Gastrocnemius medialis (tissue), 4 donors: Measurements from ENCODE around the gene EXOSC1. TPM values are rescaled to one million over a fixed set of nuclear protein-coding genes. Genes with fewer than 3 reads are reported as not detected.
"Not testable (repeated sequence)": the region's sequence is repeated elsewhere in the genome, so short reads cannot be mapped to it uniquely, and the experiment has no call there.

Source experiments
- ATAC-seq, 2 donors: fragments of 150-250 bp; one replicate each; pipeline ENCODE4 v1.9.1; 2016
- DNase-seq, 2 donors: peaks; one replicate each; pipeline ENCODE4 v3.0.0-alpha.2; 2019
- H3K27ac ChIP-seq, 4 donors: fragments of 200-600 bp; sonication (generic); 1 replicate in 1 of 4; 2 replicates in 3 of 4; pipeline ENCODE4 v1.5.1; 2016 to 2018; ENCODE audit warnings: mild to moderate bottlenecking in 2 of 4, moderate library complexity in 1 of 4
- H3K27me3 ChIP-seq, 3 donors: fragments of 200-600 bp; sonication (generic) in 2 of 3; 1 replicate in 1 of 3; 2 replicates in 2 of 3; pipeline versions ENCODE4 v1.5.1 to v1.6.0; 2016 to 2019; ENCODE audit warnings: mild to moderate bottlenecking in 1 of 3, moderate library complexity in 1 of 3
- H3K36me3 ChIP-seq, 2 donors: fragments of 200-600 bp; sonication (generic) in 1 of 2; one replicate each; pipeline ENCODE4 v1.5.1; 2017 to 2018
- H3K4me1 ChIP-seq, 2 donors: fragments of 200-600 bp; sonication (generic) in 1 of 2; one replicate each; pipeline ENCODE4 v1.5.1; 2016 to 2017; ENCODE audit warnings: mild to moderate bottlenecking in 2 of 2
- H3K4me3 ChIP-seq, 4 donors: fragments of 200-600 bp; sonication (generic) in 3 of 4; 1 replicate in 1 of 4; 2 replicates in 3 of 4; pipeline ENCODE4 v1.5.1; 2016 to 2019; ENCODE audit warnings: mild to moderate bottlenecking in 2 of 4
- H3K9me3 ChIP-seq, 3 donors: fragments of 200-600 bp; sonication (generic) in 2 of 3; 1 replicate in 1 of 3; 2 replicates in 2 of 3; pipeline ENCODE4 v1.5.1; 2016 to 2019
- POLR2A ChIP-seq, 2 donors: fragments of 450-650 bp; IDR thresholded peaks; one replicate each; pipeline ENCODE4 v1.6.1; 2017; ENCODE audit warnings: antibody characterized with exemption in 2 of 2, mild to moderate bottlenecking in 2 of 2, moderate library complexity in 2 of 2
- in situ Hi-C, 4 donors: fragments of 200-750 bp; cut with MboI; loops; one replicate each; pipeline versions ENCODE4 v1.15.0 to v1.8.0; 2017; ENCODE audit warnings: low sequenced_read_pairs in 4 of 4
- intact Hi-C: fragments of 100-400 bp; cut with DNase I; formaldehyde crosslinking; loops from one replicate; pipeline ENCODE4 v1.15.1; 2023; ENCODE audit warnings: low total_unique reads
- total RNA-seq, 4 donors: library from RNA; depleted of rRNA; stranded (reverse); fragments of >200 nt; gene quantifications; one replicate each; pipeline versions ENCODE4 v1.1.0 to v1.2.3, GENCODE V29; 2016
- TF ChIP-seq, protein P1 (sequence below), 5 experiments: fragments of 450-650 bp in 3 of 5; fragments of 200-600 bp in 2 of 5; sonication (generic) in 2 of 5; IDR thresholded peaks in 4 of 5; conservative IDR thresholded peaks in 1 of 5; 1 replicate in 4 of 5; 2 replicates in 1 of 5; pipeline ENCODE4 v1.5.1; 2016 to 2019; ENCODE audit warnings: antibody characterized with exemption in 5 of 5, mild to moderate bottlenecking in 3 of 5, moderate library complexity in 3 of 5

Gene EXOSC1
- total RNA-seq, 4 donors from 2014 or later = 18.6 to 34.5 (median 26.8) TPM

GRCh38 chr10:97427571-97428179, 18.1 kb downstream of the EXOSC1 start:
- intact Hi-C loops = loop anchor here (2.0 to 10.0 kb wide), 2 partner anchors 27 to 207 kb away; partner anchors contain the start of genes MORN4 and RRP12
- no peak for TF ChIP-seq POLR2A (IDR thresholded peaks at IDR 0.05)
- TF ChIP-seq, protein P1, sequence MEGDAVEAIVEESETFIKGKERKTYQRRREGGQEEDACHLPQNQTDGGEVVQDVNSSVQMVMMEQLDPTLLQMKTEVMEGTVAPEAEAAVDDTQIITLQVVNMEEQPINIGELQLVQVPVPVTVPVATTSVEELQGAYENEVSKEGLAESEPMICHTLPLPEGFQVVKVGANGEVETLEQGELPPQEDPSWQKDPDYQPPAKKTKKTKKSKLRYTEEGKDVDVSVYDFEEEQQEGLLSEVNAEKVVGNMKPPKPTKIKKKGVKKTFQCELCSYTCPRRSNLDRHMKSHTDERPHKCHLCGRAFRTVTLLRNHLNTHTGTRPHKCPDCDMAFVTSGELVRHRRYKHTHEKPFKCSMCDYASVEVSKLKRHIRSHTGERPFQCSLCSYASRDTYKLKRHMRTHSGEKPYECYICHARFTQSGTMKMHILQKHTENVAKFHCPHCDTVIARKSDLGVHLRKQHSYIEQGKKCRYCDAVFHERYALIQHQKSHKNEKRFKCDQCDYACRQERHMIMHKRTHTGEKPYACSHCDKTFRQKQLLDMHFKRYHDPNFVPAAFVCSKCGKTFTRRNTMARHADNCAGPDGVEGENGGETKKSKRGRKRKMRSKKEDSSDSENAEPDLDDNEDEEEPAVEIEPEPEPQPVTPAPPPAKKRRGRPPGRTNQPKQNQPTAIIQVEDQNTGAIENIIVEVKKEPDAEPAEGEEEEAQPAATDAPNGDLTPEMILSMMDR (IDR thresholded peaks at IDR 0.05 in 4 of 5, conservative IDR thresholded peaks at IDR 0.05 in 1 of 5) = no peak
- in situ Hi-C loops = no loop called here
- peaks cover 0 to 31% of the 10 kb centered on the region in 2 donors for H3K36me3 ChIP-seq
- no peaks in the 10 kb centered on the region for H3K9me3 ChIP-seq
- H3K27me3 ChIP-seq = no peaks in the 10 kb centered on the region
- peaks cover 18 to 20% of the 10 kb centered on the region in 2 donors for H3K4me1 ChIP-seq
- H3K27ac ChIP-seq = peak overlapping the region; percentile 80 to 91 (median 84)
- DNase-seq = no peak
- ATAC-seq = no peak
- H3K4me3 ChIP-seq = peak overlapping the region in 2 of 4 donors; percentile 73 to 98

- no peak for DNase-seq
- intact Hi-C loops = loop anchor here (1.0 to 10.0 kb wide), 3 partner anchors 19 to 208 kb away; partner anchors contain the start of genes EXOSC1, MORN4, RRP12 and ZDHHC16
- H3K4me1 ChIP-seq = peaks cover 18 to 20% of the 10 kb centered on the region in 2 donors
Observed at GRCh38 chr10:97426776-97427570, 18.8 kb downstream of the EXOSC1 start.

DNA sequence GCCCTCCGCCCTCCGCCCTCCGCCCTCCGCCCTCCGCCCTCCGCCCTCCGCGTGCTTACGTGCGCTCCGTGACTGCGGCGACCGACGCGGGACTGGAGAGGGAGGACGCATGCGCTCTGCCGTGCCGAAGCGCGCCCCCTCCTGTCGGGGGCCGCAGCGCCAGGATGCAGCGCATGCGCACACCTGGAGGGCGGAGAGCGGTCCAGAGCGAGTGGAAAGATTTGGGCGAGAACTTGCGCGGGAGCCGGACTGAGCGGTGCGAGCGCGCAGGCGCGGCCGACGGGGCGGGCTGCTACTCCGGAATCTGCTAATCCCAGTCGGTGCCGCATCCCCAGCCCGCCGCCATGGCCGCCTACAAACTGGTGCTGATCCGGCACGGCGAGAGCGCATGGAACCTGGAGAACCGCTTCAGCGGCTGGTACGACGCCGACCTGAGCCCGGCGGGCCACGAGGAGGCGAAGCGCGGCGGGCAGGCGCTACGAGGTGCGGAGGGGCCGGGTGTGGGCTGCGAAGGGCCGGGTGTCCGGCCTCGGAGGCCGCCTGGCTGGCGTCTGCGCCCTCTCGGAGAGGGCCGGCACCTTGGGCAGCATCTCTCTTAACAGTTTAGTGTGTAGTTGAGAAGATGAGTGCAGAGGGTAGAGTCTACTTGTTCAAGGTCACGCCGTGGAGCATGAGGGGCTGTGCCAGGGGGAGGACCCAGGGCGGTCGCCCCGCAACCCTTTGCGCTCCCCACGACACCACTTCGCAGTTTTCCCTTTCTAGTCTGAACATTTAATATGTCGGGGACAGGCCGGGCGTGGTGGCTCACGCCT, 19.6 kb downstream of the EXOSC1 start, which contains the start of gene PGAM1:
Gene PGAM1 (plus strand): TSS at position 228 of the 812 bp plus-strand sequence. CDS start 117 bp downstream, at position 345.
- ATAC-seq (peak; percentile 94 to 95), DNase-seq (peak; percentile 92 to 94)
- H3K27ac ChIP-seq = peak within 1 kb of the TSS; percentile 80 to 91 (median 86)
- intact Hi-C loops (loop anchor here (1.0 to 10.0 kb wide), 3 partner anchors 20 to 209 kb away; partner anchors contain the start of genes EXOSC1, MORN4, RRP12 and ZDHHC16), in situ Hi-C loops (no loop called here)
- H3K4me1 ChIP-seq = peaks cover 18 to 20% of the 10 kb centered on the region in 2 donors
- peaks cover 0 to 20% of the 10 kb centered on the region in 2 donors for H3K36me3 ChIP-seq
- H3K9me3 ChIP-seq = no peaks in the 10 kb centered on the region
- H3K4me3 ChIP-seq = peak within 1 kb of the TSS; percentile 73 to 98 (median 83)
- no peaks in the 10 kb centered on the region for H3K27me3 ChIP-seq
- peak; percentile 70 to 75 for TF ChIP-seq POLR2A (IDR thresholded peaks at IDR 0.05)
- TF ChIP-seq, protein P1 (IDR thresholded peaks at IDR 0.05 in 4 of 5, conservative IDR thresholded peaks at IDR 0.05 in 1 of 5) = peak in 4 of 5 experiments; percentile 37 to 70 (median 58)

More at GRCh38 chr10:97426776-97427570, 18.8 kb downstream of the EXOSC1 start:
- Histone ChIP-seq H3K4me3 (peak overlapping the region; percentile 73 to 98 (median 83)), H3K27ac (peak overlapping the region; percentile 80 to 91 (median 84)), H3K9me3 (no peaks in the 10 kb centered on the region), H3K27me3 (no peaks in the 10 kb centered on the region), H3K36me3 (peaks cover 0 to 28% of the 10 kb centered on the region in 2 donors)
- no peak for ATAC-seq
- in situ Hi-C loops = no loop called here
- TF ChIP-seq POLR2A (IDR thresholded peaks at IDR 0.05) = no peak
- TF ChIP-seq, protein P1 (IDR thresholded peaks at IDR 0.05 in 4 of 5, conservative IDR thresholded peaks at IDR 0.05 in 1 of 5) = no peak

DNA sequence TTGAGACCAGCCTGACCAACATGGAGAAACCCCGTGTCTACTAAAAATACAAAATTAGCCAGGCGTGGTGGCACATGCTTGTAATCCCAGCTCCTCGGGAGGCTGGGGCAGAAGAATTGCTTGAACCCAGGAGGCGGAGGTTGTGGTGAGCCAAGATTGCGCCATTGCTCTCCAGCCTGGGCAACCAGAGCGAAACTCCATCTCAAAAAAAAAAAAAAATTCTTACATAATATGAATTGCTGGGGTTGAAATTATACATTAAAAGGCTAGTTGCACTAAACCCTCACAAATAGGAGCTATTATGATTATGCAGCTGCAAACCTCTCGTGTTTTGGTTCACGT, 22.1 kb downstream of the EXOSC1 start:
- not testable (repeated sequence) for H3K36me3 ChIP-seq

More for the DNA sequence above, 22.1 kb downstream of the EXOSC1 start:
- Histone ChIP-seq H3K27ac (peak overlapping the region in 1 of 4 donors; percentile 16), H3K4me1 (peaks cover 18 to 20% of the 10 kb centered on the region in 2 donors)
- H3K4me3 ChIP-seq, DNase-seq, in situ Hi-C loops, ATAC-seq, H3K27me3 ChIP-seq, H3K9me3 ChIP-seq: not testable (repeated sequence)
- intact Hi-C loops = loop anchor here (10.0 kb wide), 1 partner anchor 211 kb away; the partner anchor contains the start of gene MORN4
